GM12878 (cell line): ENCODE measurements around the gene C11orf98. TPM values are rescaled to one million over a fixed set of nuclear protein-coding genes. Genes with fewer than 3 reads are reported as not detected.

Experiments
- ATAC-seq: fragments of 200-7000 bp; cut with Tn5 transposase; 3 replicates; pipeline ENCODE4 v1.9.1; 2020; ENCODE audit warnings: mild to moderate bottlenecking, moderate library complexity
- BruUV-seq: library from RNA; stranded (reverse); fragments of 400-500 nt; replicated peaks from 2 replicates; lab custom pipeline; 2021; lab: Mats Ljungman, UMichigan
- CTCF ChIA-PET: fragments of 300-600 bp; sonication (Branson Sonifier 250); formaldehyde crosslinking; extraction: SDS; loops from one replicate; lab custom pipeline; 2021; ENCODE audit warnings: inconsistent platforms; lab: Yijun Ruan, JAX
- POLR2A ChIA-PET: fragments of 350-600 bp; formaldehyde crosslinking; extraction: SDS; loops from one replicate; lab custom pipeline; 2021; ENCODE audit warnings: inconsistent platforms; lab: Charles Lee
- RAD21 ChIA-PET: fragments of 300-600 bp; sonication (Branson Sonifier 250); formaldehyde crosslinking; loops from one replicate; lab custom pipeline; 2023; ENCODE audit warnings: antibody characterized with exemption; ENCODE audit not compliant: unreplicated experiment; lab: Charles Lee
- SMC1A ChIA-PET: fragments of 300-600 bp; sonication (Branson Sonifier 250); formaldehyde crosslinking; loops from one replicate; lab custom pipeline; 2023; ENCODE audit not compliant: unreplicated experiment, uncharacterized antibody; lab: Charles Lee
- DNase-seq: peaks from one replicate; pipeline ENCODE4 v3.0.0-alpha.2; 2011; ENCODE audit warnings: low read depth, low spot score
- FAIRE-seq: peaks from 3 replicates; lab custom pipeline; 2011; peaks lifted over from hg19 to GRCh38; lab: Jason Lieb, UNC
- H2AFZ ChIP-seq: 2 replicates; pipeline ENCODE4 v1.6.0; 2011; ENCODE audit warnings: low read depth, low read length, control low read depth; ENCODE audit not compliant: control insufficient read depth
- H3K27ac ChIP-seq: 2 replicates; pipeline ENCODE4 v1.5.1; 2011; ENCODE audit warnings: control low read depth; ENCODE audit not compliant: control insufficient read depth, insufficient read depth
- H3K27me3 ChIP-seq, 2 experiments: replicated peaks in 1 of 2; 2 replicates each; pipeline versions ENCODE4 v1.6.0 to v1.6.1; 2011; ENCODE audit warnings: low read length in 1 of 2; ENCODE audit not compliant: control insufficient read depth in 2 of 2, insufficient read depth in 2 of 2
- H3K36me3 ChIP-seq, 2 experiments: 2 replicates each; pipeline ENCODE4 v1.5.1; 2011; ENCODE audit warnings: low read length in 1 of 2; ENCODE audit not compliant: control insufficient read depth in 2 of 2, insufficient read depth in 2 of 2
- H3K4me1 ChIP-seq: 2 replicates; pipeline ENCODE4 v1.6.1; 2011; ENCODE audit warnings: mild to moderate bottlenecking, low read length, moderate library complexity, mixed read lengths; ENCODE audit not compliant: control insufficient read depth, insufficient read depth
- H3K4me2 ChIP-seq: 2 replicates; pipeline ENCODE4 v1.6.0; 2011; ENCODE audit warnings: control low read depth; ENCODE audit not compliant: control insufficient read depth, insufficient read depth
- H3K4me3 ChIP-seq: fragments of 200-600 bp; sonication (generic); 2 replicates; pipeline ENCODE4 v1.5.1; 2016
- H3K79me2 ChIP-seq: 2 replicates; pipeline ENCODE4 v1.6.0; 2011; ENCODE audit warnings: low read length; ENCODE audit not compliant: control insufficient read depth, insufficient read depth
- H3K9ac ChIP-seq: 2 replicates; pipeline ENCODE4 v1.8.0; 2011; ENCODE audit warnings: low read length, control low read depth, mixed read lengths; ENCODE audit not compliant: control insufficient read depth, insufficient read depth
- H3K9me3 ChIP-seq: replicated peaks from 3 replicates; pipeline ENCODE4 v1.5.1; 2011; ENCODE audit warnings: mild to moderate bottlenecking, low read length; ENCODE audit not compliant: control insufficient read depth, insufficient read depth
- H4K20me1 ChIP-seq: 2 replicates; pipeline ENCODE4 v1.6.0; 2011; ENCODE audit not compliant: control insufficient read depth, insufficient read depth
- BHLHE40 ChIP-seq, 2 experiments: fragments of 450-650 bp in 1 of 2; IDR thresholded peaks; 2 replicates each; pipeline ENCODE4 v1.6.1; 2011 to 2017; ENCODE audit warnings: low read depth in 2 of 2, borderline replicate concordance in 1 of 2, improper control_type of control experiment in 1 of 2, low read length in 1 of 2, mild to moderate bottlenecking in 1 of 2
- MEF2A ChIP-seq: IDR thresholded peaks from 2 replicates; pipeline ENCODE4 v1.6.1; 2011; ENCODE audit warnings: low read depth, mild to moderate bottlenecking, low read length, moderate library complexity; ENCODE audit not compliant: insufficient read depth
- NR2C1 ChIP-seq: fragments of 450-650 bp; IDR thresholded peaks from 2 replicates; pipeline ENCODE4 v1.6.1; 2017; ENCODE audit warnings: antibody characterized with exemption, mild to moderate bottlenecking, moderate library complexity
- RAD51 ChIP-seq: fragments of 450-650 bp; IDR thresholded peaks from 2 replicates; pipeline ENCODE4 v1.6.1; 2016; ENCODE audit warnings: moderate library complexity, mild to moderate bottlenecking, inconsistent platforms
- SUZ12 ChIP-seq: fragments of 200-600 bp; sonication (generic); IDR thresholded peaks from one replicate; pipeline ENCODE4 v1.6.1; 2018; ENCODE audit warnings: antibody characterized with exemption, mild to moderate bottlenecking; ENCODE audit not compliant: unreplicated experiment
- TBL1XR1 ChIP-seq: IDR thresholded peaks from 2 replicates; pipeline ENCODE4 v1.6.1; 2012; ENCODE audit warnings: low read depth, low read length, improper control_type of control experiment
- ZBED1 ChIP-seq: IDR thresholded peaks from 2 replicates; pipeline ENCODE4 v1.6.1; 2016; ENCODE audit warnings: borderline replicate concordance
- ZNF24 ChIP-seq: fragments of 450-650 bp; IDR thresholded peaks from 2 replicates; pipeline ENCODE4 v1.6.1; 2017; ENCODE audit warnings: antibody characterized with exemption, mild to moderate bottlenecking
- ZNF622 ChIP-seq: fragments of 450-650 bp; IDR thresholded peaks from 2 replicates; pipeline ENCODE4 v1.6.1; 2017; ENCODE audit warnings: mild to moderate bottlenecking, inconsistent platforms
- WGBS: methylation state at CpG from one replicate; pipeline ENCODE4 v1.1.6; 2016; ENCODE audit warnings: low lambda C conversion rate; ENCODE audit not compliant: insufficient replicate concordance, insufficient coverage; ENCODE audit errors: missing lambda C conversion rate; 5-methylcytosine and 5-hydroxymethylcytosine counted together
- in situ Hi-C: fragments of 300-500 bp; cut with MboI; formaldehyde crosslinking; loops from 9 replicates; pipeline ENCODE4 v1.14.3; 2018; ENCODE audit warnings: mixed read lengths
- intact Hi-C: fragments of 100-400 bp; cut with micrococcal nuclease; formaldehyde crosslinking; loops from one replicate; pipeline ENCODE4 v1.14.2; 2022; ENCODE audit not compliant: unreplicated experiment
- polyA plus RNA-seq, 11 experiments: library from polyadenylated mRNA; depleted of rRNA in 4 of 11; unstranded in 6 of 11; stranded (reverse) in 5 of 11; fragments of >200 nt; fragmentation: Nextera tagmentation in 4 of 11; fragmentation: Illumina TruSeq in 1 of 11; extraction: Ambion mirVana in 4 of 11; extraction: Trizol in 1 of 11; gene quantifications; 1 replicate in 1 of 11; 2 replicates in 10 of 11; pipeline versions ENCODE4 v1.2.1 to v1.2.3, GENCODE V29; 2011 to 2016; ENCODE audit warnings: inconsistent platforms in 2 of 11, missing spikeins in 2 of 11, low read depth in 1 of 11
- total RNA-seq, 4 experiments: library from RNA; depleted of rRNA in 3 of 4; stranded (reverse); fragments of >200 nt in 3 of 4; fragmentation: Illumina TruSeq in 1 of 4; extraction: Trizol in 1 of 4; gene quantifications; 2 replicates each; pipeline versions ENCODE4 v1.2.1 to v1.2.3, GENCODE V29; 2013 to 2021

The C11orf98 gene
- total and polyA plus RNA-seq, 10 of the 15 experiments (the other 5 are each of a cell fraction or from before 2014, with no cell fraction given): 62.5 to 270 (median 162) TPM

- no peak overlapping the region for H3K9ac ChIP-seq
- H3K4me1 ChIP-seq: peaks cover 32% of the 10 kb centered on the region
- SMC1A ChIA-PET: interaction anchor here (5.3 kb wide), 1 partner anchor 16 kb away, joined by 26 read pairs; the partner anchor contains the start of genes HNRNPUL2 and TTC9C
- no peak overlapping the region for H3K27ac ChIP-seq
- FAIRE-seq (no peak), ATAC-seq (no peak), DNase-seq (no peak)
- RAD21 ChIA-PET: no interaction called here
- H3K9me3 ChIP-seq: no peaks in the 10 kb centered on the region
- POLR2A ChIA-PET: interaction anchor here (5.5 kb wide), 1 partner anchor 14 kb away, joined by 40 read pairs; the partner anchor contains the start of genes HNRNPUL2 and TTC9C
- TF ChIP-seq MEF2A (no peak), BHLHE40 (IDR thresholded peaks at IDR 0.05; ENCODE audit: borderline replicate concordance in 1 of 2, low read depth in 2 of 2, low read length in 1 of 2) (no peak), TBL1XR1 (no peak), NR2C1 (no peak), SUZ12 (no peak), ZBED1 (no peak), RAD51 (no peak), ZNF622 (no peak), ZNF24 (no peak)
- in situ Hi-C loops (no loop called here), intact Hi-C loops (no loop called here)
- CTCF ChIA-PET: interaction anchor here (1.1 kb wide), 1 partner anchor 91 kb away, joined by 3 read pairs; no protein-coding TSS in a partner anchor
- WGBS: 62% methylated on average over 6 of the region's 6 CpGs
- no peaks in the 10 kb centered on the region for H3K79me2 ChIP-seq
- H3K27me3 ChIP-seq: no peaks in the 10 kb centered on the region
- H3K4me2 ChIP-seq: no peak overlapping the region
- peaks cover 34 to 35% of the 10 kb centered on the region in 2 experiments for H3K36me3 ChIP-seq
- H4K20me1 ChIP-seq: no peaks in the 10 kb centered on the region
- BruUV-seq: no TSS peak
- no peak overlapping the region for H3K4me3 ChIP-seq
- H2AFZ ChIP-seq: no peak overlapping the region
Measured at GRCh38 chr11:62712276-62712812, 47.3 kb upstream of the C11orf98 start.
